ENCODE results near the gene DDX21. TPM values are rescaled to one million over a fixed set of nuclear protein-coding genes. Genes with fewer than 3 reads are reported as not detected.
A peak's percentile ranks its signal among the peaks of the same experiment; 100 is the strongest.
"Not testable (repeated sequence)": the region's sequence is repeated elsewhere in the genome, so short reads cannot be mapped to it uniquely, and the experiment has no call there.

DDX21 gene
- total RNA-seq, 1 donor, result 84.6 TPM

GRCh38 chr10:69007260-69007659 lies 51.3 kb downstream of the DDX21 start:
- H3K4me3 ChIP-seq (ENCODE audit: low read depth, low read length), result no peak overlapping the region
- DNase-seq (ENCODE audit: low read depth), result no peak
- peak; percentile 6 for TF ChIP-seq CTCF (IDR thresholded peaks at IDR 0.05; ENCODE audit: insufficient read depth, low read depth, low read length)

GRCh38 chr10:69009360-69009759 lies 53.4 kb downstream of the DDX21 start:
- no peak overlapping the region for H3K4me3 ChIP-seq (ENCODE audit: low read depth, low read length)
- DNase-seq (ENCODE audit: low read depth), result peak; percentile 39
- no peak for TF ChIP-seq CTCF (IDR thresholded peaks at IDR 0.05; ENCODE audit: insufficient read depth, low read depth, low read length)

GRCh38 chr10:69010151-69010640 lies 54.2 kb downstream of the DDX21 start:
- no peak overlapping the region for H3K4me3 ChIP-seq (ENCODE audit: low read depth, low read length)
- DNase-seq (ENCODE audit: low read depth), result peak; percentile 46
- no peak for TF ChIP-seq CTCF (IDR thresholded peaks at IDR 0.05; ENCODE audit: insufficient read depth, low read depth, low read length)

GRCh38 chr10:69012778-69013177 lies 56.8 kb downstream of the DDX21 start:
- not testable (repeated sequence) for H3K4me3 ChIP-seq (ENCODE audit: low read depth, low read length); DNase-seq (ENCODE audit: low read depth)

GRCh38 chr10:69014171-69014570 lies 58.2 kb downstream of the DDX21 start:
- peak; percentile 78 for DNase-seq (ENCODE audit: low read depth)
- no peak overlapping the region for H3K4me3 ChIP-seq (ENCODE audit: low read depth, low read length)
- TF ChIP-seq CTCF (IDR thresholded peaks at IDR 0.05; ENCODE audit: insufficient read depth, low read depth, low read length), result no peak

- no peak for DNase-seq (ENCODE audit: low read depth)
Observed at GRCh38 chr10:69018613-69019012, 62.6 kb downstream of the DDX21 start.

GRCh38 chr10:69022611-69023010 lies 66.6 kb downstream of the DDX21 start:
- TF ChIP-seq CTCF (IDR thresholded peaks at IDR 0.05; ENCODE audit: insufficient read depth, low read depth, low read length), result no peak
- H3K4me3 ChIP-seq (ENCODE audit: low read depth, low read length), result no peak overlapping the region
- no peak for DNase-seq (ENCODE audit: low read depth)

More at GRCh38 chr10:69018613-69019012, 62.6 kb downstream of the DDX21 start:
- TF ChIP-seq CTCF (IDR thresholded peaks at IDR 0.05; ENCODE audit: insufficient read depth, low read depth, low read length), result no peak
- no peak overlapping the region for H3K4me3 ChIP-seq (ENCODE audit: low read depth, low read length)

Data from fibroblast of villous mesenchyme (primary cell).